HL-60 (cell line): ENCODE results near the gene RCOR3.

Experiments used
- DNase-seq, 2 experiments: peaks; one replicate each; pipeline ENCODE4 v3.0.0-alpha.2; 2010 to 2020; ENCODE audit warnings: low read depth in 1 of 2, low spot score in 1 of 2
- H3K27ac ChIP-seq: fragments of 250-450 bp; sonication (Bioruptor Pico); replicated peaks from 2 replicates; pipeline ENCODE4 v1.5.1; 2020; ENCODE audit warnings: mild to moderate bottlenecking, moderate library complexity
- H3K27me3 ChIP-seq: fragments of 250-450 bp; sonication (Bioruptor Pico); 2 replicates; pipeline ENCODE4 v1.5.1; 2021; ENCODE audit warnings: mild to moderate bottlenecking, moderate library complexity; ENCODE audit not compliant: insufficient read depth, poor library complexity, severe bottlenecking
- H3K4me3 ChIP-seq: replicated peaks from 2 replicates; pipeline ENCODE4 v1.5.1; 2011; ENCODE audit warnings: mild to moderate bottlenecking, control low read depth, low read length; ENCODE audit not compliant: insufficient read depth
- CTCF ChIP-seq: IDR thresholded peaks from one replicate; pipeline ENCODE4 v1.5.1; 2011; ENCODE audit warnings: low read length, control low read depth, inconsistent platforms; ENCODE audit not compliant: insufficient read depth
- GABPA ChIP-seq: IDR thresholded peaks from 2 replicates; pipeline ENCODE4 v1.6.1; 2012; ENCODE audit warnings: low read depth
- POLR2AphosphoS5 ChIP-seq: IDR thresholded peaks from 2 replicates; pipeline ENCODE4 v1.6.1; 2012; ENCODE audit warnings: low read depth
- REST ChIP-seq: IDR thresholded peaks from 2 replicates; pipeline ENCODE4 v1.6.1; 2012; ENCODE audit warnings: low read depth; ENCODE audit not compliant: insufficient replicate concordance
- SPI1 ChIP-seq: IDR thresholded peaks from 2 replicates; pipeline ENCODE4 v1.6.1; 2012; ENCODE audit warnings: low read depth, mild to moderate bottlenecking, borderline replicate concordance

RCOR3 gene

GRCh38 chr1:211267204-211267857 is 8.2 kb downstream of the RCOR3 start:
- TF ChIP-seq POLR2AphosphoS5 (no peak), SPI1 (no peak), REST (no peak), CTCF (no peak), GABPA (no peak)
- H3K4me3 ChIP-seq, result no peak overlapping the region
- no peak for DNase-seq
- H3K27me3 ChIP-seq, result no peaks in the 10 kb centered on the region
- no peak overlapping the region for H3K27ac ChIP-seq

GRCh38 chr1:211279340-211279739 is 20.2 kb downstream of the RCOR3 start:
- Histone ChIP-seq H3K4me3 (no peak overlapping the region), H3K27ac (no peak overlapping the region), H3K27me3 (no peaks in the 10 kb centered on the region)
- no peak for DNase-seq
- TF ChIP-seq CTCF, result no peak
- TF ChIP-seq SPI1, result no peak
- no peak for TF ChIP-seq REST
- TF ChIP-seq GABPA, result no peak
- TF ChIP-seq POLR2AphosphoS5, result no peak

- no peaks in the 10 kb centered on the region for H3K27me3 ChIP-seq
- H3K27ac ChIP-seq, result no peak overlapping the region
- TF ChIP-seq SPI1 (no peak), POLR2AphosphoS5 (no peak), REST (no peak), CTCF (no peak), GABPA (no peak)
- no peak for DNase-seq
- H3K4me3 ChIP-seq, result no peak overlapping the region
These were observed 21.7 kb downstream of the RCOR3 start for GRCh38 chr1:211280910-211281309.
